HG02938 (cell line): ENCODE data around the gene ZC3HAV1.
A peak's percentile ranks its signal among the peaks of the same experiment; 100 is the strongest.
"Not testable (repeated sequence)": the region's sequence is repeated elsewhere in the genome, so short reads cannot be mapped to it uniquely, and the experiment has no call there.

Experiments used
- ATAC-seq: cut with Tn5 transposase; IDR thresholded peaks from one replicate; pipeline ENCODE4 v1.9.1; 2021; ENCODE audit warnings: mild to moderate bottlenecking, moderate library complexity; ENCODE audit not compliant: unreplicated experiment

Gene ZC3HAV1

DNA sequence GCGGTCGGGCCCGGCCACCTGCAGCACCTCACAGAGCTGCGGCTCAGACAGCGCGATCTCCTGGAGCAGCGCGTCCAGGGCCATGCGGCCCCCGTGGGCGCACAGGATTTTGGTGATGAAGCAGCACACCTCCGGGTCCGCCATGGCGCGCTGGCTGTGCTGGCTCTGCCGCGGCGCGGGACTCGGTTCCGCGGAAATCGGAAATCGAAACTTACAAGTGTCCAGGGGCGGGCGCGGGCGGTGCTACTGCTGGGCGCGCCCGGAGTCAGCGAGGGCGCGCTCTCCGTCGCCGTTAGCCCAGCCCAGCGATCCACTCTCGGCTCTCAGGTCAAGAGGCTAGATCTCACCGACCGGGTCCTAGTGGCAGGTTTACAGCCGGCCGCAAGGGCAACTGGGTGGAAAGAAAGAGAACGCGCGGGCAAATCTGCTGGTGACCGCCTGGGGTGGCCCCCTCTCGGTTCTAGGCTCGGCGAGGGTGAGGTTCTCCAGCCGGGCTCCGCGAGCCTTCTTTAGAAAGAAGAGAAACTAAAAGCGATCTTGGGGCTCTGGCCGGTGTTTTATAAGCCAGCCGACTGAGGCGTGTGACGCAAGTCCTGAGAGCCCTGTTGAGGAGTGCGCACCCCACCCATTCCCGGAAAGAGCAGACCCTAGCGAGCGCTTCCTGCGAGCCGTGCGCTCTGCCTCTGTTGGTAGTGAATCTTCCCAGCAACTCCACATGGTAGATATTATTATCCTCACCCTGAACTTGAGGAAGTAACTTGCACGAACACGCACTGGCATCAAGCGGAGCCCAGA is at the start of gene ZC3HAV1:
Gene ZC3HAV1 (minus strand): TSS at position 533 of the 795 bp plus-strand sequence. CDS start 389 bp downstream, at position 144.
- peak; percentile 67 for ATAC-seq

DNA sequence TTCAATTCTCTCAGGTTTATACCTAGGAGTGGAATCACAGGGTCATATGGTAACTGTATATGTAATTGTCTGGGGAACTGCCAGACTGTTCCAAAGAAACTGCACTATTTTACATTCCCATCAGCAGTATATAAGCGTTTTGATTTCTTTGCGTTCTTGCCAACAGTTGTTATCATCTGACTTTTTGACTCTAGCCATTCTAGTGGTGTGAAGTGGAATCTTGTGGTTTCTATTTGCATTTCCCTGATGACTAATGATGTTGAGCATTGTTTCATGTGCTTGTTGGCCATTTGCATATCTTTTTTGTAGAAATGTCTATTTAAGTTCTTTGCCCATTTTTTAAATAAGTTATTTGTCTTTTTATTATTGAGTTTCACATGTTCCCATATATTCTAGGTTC is 44.3 kb upstream of the ZC3HAV1 start:
- no peak for ATAC-seq

DNA sequence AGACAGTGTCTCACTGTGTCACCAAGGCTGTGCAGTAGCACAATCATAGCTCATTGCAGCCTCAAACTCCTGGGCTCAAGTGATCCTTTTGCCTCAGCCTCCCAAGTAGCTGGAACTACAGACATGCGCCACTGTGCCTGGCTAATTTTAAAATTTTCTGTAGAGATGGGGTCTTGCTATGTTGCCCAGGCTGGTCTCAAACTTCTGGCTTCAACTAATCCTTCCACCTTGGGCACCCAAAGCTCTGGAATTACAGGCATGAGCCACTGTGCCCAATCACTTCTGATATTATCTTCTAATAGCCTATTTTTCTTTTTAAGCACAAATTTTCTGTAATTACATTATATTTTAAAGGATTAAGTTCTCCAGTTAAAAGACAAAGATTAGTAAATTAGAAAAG is 42.6 kb upstream of the ZC3HAV1 start:
- no peak for ATAC-seq

DNA sequence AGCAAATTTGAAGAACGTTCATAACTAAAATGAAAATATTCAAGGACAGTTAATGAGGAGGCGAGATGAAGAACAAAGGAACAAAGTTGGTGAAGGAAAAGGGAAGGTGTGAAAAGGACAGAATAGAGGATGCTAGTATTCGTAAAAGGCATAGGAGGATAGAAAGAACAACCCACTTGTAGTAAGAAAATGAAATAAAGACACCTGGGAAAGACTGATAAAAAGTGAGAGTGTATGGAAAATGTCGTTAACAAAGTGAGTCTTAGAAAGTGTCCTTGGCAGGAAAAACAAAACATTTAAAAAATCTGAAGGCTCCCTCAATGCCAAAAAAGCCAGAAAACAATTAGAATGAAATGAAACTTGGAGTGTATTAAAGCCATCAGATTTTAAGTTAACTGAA is 29.6 kb upstream of the ZC3HAV1 start:
- no peak for ATAC-seq

DNA sequence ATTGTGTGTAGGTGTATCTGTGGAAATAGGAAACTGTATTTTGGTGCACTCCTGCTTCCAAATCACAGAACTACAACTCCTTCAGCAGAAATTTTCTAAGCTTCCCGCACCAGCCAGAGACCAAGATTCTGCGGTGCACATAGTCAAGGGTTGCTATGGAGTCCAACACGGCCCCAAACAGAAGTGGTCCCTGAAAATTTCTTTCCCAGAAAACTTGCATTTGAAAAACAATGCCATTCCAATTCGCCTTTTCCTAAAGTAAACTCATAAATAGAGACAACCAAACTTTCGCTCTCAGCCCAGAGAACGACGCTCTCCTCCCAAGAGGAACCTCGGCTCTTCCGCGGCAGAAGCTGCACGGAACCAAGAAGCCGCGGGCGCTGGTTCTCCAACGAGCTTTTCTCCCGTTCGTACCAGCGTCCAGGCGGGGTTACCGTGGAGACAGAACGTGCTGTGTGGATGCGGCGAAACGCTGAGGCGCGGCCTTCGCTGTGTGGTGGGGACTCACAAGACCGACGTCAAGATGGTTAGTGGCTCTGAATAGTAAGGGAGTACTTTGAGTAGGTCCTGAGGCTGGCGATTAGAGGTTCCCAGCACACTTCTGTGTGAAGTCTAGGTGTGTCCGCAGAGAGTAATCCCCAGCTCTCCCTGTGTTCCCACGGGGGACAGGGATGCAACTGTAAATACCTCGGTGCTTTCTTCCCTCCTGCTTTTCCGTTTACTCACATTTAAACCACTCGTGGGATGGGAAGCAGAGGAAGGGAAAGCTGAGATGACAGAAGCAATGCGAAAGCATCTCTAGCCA is 24.0 kb upstream of the ZC3HAV1 start:
- ATAC-seq = peak; percentile 94

DNA sequence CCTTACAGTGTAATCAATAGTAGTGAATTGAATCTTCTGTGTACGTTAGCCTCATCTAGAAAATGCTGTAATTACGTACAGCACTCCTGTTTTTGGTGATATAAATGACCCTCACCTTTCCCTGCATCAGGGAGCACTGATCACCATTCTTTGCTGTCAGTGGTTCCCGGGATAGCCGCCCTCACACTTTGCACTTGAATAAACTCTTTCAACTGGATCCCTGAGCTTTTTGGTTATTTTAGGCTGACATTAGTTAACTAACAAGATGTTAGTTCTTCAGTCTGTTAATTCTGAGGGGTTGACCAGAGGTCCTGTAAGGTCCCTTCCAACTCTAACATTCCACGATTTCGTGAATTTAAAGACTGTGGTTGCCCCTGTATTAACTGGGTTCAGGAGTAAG is 23.4 kb upstream of the ZC3HAV1 start:
- ATAC-seq = no peak

DNA sequence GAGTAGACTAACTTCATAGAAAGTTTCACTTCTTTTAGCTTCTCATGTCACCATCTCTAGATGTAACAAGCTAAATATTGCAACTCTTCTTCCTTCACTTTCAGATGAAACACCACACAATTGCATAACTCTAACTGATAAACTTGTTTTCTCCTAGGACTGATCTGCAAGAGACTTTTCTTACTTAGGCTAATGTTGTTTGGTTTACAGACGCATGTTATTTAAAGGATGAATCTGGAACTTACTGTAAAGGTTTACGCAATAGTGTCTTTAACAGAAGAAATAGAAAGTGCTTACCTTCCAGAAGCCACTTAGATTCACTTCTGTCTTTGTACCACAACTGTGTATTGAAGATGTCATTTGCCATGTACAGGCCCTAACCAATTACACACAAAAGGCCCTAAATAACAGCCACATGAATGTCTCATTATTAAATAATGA is 22.1 kb upstream of the ZC3HAV1 start:
- ATAC-seq = no peak

DNA sequence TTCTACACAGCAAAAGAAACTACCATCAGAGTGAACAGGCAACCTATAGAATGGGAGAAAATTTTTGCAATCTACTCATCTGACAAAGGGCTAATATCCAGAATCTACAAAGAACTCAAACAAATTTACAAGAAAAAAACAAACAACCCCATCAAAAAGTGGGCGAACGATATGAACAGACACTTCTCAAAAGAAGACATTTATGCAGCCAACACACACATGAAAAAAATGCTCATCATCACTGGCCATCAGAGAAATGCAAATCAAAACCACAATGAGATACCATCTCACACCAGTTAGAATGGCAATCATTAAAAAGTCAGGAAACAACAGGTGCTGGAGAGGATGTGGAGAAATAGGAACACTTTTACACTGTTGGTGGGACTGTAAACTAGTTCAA is 20.3 kb upstream of the ZC3HAV1 start:
- not testable (repeated sequence) for ATAC-seq

DNA sequence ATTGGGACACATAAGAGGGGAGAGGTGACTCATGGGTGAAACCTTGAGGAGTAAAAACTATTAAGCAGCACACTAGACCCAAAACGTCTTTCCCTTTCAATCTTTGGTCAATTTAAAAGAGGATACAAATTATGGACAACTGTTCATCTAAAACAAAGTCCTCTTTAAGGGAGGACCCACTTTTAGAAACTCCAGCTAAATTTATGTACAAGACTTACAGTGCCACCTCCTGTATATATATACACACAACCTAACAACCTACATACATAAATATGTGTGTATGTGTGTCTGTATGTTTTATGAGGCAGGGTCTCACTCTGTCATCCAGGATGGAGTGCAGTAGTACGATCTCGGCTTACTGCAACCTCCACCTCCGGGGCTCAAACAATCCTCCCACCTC is 18.1 kb upstream of the ZC3HAV1 start:
- no peak for ATAC-seq

DNA sequence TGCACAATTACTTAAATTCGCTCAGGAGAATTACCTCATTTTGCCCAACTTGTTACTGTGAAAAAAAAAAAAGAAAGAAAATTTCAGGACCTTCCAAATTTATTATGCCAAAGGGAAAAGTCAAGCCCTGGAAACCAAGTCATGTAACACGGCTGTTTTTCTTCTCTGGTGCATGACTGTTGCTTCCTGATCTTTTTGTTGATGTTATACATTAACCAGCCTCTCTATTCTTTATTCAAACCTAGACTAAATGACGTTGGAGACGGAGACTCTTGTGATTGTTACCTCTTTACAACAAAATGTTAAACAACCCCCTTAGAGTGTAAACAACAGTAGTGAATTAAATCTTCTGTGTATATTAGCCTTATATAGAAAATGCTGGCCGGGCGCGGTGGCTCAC is 16.1 kb upstream of the ZC3HAV1 start:
- ATAC-seq = no peak

DNA sequence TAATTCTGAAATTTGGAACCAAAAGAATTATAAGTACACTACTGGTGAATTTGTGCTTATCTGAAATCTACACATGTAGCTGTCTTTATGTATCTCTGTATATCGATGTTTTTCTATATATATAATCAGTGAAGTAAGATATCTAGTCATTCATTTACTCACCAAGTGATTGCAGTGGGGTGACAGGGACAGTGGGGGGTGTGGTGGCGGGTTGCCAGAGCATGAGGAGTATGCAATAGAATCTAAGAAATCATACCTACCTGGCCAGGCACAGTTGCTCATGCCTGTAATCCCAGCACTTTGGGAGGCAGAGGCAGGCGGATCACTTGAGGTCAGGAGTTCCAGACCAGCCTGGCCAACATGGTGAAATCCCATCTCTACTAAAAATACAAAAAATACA is 15.5 kb upstream of the ZC3HAV1 start:
- ATAC-seq = not testable (repeated sequence)

DNA sequence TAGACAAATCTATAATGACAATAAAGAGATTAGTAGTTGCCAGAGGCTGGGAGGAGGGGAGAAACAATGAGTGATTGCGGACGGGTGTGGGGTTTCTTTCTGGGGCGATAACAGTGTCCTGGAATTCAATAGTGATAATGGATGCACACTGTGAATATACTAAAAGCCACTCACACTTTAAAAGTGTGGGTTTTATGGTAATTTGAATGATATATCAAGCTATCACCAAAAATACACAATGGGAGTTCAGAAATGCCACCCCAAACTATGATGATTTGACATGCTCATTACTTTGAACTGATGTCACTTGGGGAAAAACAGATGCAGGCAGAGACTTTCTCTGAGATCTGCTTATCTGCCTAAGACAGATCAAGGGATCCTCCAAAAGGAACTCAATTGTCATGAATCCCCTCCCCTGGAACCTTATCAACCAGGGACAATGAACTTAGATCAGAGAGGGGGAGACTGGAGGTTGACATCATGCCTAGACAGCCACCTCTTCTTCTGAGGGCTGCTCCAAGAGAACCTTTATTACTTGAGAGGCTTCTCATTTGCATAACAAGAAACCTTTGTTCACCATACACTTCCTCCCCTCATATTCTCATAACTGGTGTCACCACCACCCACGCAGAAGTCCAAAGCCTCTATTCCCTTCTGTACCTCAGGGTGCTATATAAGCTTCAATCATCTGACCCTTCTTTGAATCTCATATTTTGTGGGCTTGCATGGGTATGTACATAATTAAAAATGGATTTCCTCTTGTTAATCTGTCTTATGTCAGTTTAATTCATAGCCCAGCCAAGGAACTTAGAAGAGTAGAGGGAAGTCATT is 14.8 kb upstream of the ZC3HAV1 start:
- peak; percentile 76 for ATAC-seq

DNA sequence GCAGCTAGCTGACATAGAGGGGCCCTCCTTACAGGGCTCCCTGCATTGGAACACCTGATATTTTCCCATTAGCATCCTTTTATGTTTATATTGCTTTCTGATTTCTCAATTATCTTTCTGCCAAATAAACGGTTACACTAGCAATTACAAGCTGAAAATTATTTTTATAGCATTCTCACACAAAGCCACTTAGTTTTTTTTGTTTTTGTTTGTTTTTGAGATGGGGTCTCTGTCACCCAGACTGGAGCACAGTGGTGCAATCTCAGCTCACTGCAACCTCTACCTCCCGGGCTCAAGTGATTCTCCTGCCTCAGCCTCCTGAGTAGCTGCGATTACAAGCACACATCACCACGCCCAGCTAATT is 9.9 kb upstream of the ZC3HAV1 start:
- no peak for ATAC-seq

DNA sequence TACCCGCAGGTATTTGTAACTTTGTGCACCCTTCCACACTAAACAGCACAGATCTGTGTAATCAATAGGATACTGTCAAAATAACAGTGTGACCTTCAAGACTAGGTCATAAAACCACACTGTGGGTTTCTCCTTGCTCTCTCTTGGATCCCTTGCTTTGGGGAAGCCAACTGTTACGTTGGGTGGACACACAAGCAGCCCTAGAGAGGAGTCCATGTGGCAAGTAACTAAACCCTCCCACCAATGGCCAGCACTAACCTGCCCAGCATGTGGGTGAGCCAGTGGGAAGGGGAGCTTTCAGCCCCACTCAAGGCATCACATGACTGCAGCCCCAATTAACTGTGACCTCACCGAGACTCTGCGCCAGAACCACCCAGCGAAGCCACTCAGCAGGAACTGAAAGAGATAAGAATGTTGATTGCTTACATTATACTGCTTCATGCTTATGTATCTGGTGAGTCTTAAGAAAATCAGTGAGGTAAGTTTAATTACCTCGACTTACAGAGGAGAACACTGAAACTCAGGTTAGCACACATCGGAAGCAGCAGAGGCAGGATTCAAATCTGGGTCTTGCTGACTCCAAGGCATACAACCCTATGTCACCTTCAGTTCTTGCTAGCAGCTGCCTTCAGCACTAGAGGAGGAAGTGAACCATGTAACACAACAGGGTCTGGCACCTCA is 9.4 kb upstream of the ZC3HAV1 start:
- ATAC-seq = peak; percentile 85

DNA sequence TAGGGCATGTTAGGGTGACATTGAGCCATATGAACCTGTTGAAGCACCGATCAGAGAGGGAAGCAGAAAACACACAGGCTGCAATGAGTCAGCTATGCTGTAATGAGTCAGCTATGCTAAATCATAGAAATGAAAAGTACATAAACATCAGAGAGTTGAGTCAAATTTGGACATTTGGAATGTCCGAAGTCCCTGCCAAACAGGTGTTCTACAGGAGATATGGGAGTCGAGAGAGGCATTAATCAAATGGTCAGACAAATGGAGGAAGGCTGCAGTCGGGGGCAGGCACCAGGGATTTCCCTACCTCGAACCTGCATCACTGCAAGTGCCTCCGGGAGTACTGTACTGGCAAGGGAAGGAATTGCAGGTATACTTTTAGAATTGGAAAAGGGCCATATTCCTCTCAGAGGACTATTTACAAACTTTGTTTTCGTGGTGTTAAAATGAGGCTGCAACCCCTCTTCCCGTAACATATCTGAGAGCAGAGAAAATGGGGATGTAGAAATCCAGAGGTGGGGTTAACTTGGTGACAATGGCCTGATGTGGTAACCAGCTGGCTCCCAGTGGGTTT is 8.8 kb upstream of the ZC3HAV1 start:
- peak; percentile 78 for ATAC-seq

DNA sequence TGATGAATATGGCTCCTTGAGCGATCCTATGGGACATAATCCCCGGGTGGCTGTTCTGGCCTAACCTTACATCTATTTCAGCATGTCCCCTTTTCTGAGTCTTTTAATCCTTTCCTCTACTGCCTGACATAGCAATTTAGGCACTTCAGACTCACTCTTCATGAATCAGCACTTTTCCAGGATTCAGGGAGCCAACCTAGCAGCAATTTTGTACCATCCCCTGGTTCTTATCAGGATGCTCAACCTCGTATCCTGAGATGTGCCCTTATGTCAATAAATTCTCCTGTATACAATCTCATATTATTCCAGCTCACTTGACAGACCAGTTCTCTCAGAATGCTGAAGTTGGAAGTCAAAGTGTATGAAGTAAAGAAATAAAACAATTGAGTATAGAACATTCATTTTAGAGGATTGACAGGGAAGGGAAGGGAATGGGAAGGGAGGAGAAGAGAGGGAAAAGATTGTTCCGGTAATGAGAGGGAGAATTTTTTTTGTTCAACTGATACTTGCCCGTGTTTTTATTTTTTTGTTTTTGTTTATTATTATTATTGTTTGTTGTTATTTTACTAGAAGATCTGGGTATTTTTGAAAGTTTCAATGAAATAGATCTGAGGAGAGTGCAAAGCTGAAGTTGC is 8.2 kb upstream of the ZC3HAV1 start:
- no peak for ATAC-seq

DNA sequence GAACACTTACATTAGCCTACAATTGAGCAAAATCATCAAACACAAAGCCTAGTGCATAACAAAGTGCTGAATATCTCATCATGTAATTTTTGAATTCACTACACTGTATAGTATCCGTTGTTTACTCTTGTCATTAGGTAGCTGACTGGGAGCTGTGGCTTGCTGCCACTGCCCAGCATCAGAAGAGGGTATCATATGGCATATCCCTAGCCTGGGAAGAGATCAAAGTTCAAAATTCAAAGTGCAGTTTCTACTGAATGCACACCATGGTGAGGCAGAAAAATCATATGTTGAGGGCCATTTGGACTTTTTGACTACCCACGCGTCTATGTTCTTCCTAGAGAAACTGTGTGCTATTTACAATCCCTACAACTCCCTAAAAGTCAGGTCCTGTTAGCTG is 7.5 kb upstream of the ZC3HAV1 start:
- ATAC-seq = no peak

DNA sequence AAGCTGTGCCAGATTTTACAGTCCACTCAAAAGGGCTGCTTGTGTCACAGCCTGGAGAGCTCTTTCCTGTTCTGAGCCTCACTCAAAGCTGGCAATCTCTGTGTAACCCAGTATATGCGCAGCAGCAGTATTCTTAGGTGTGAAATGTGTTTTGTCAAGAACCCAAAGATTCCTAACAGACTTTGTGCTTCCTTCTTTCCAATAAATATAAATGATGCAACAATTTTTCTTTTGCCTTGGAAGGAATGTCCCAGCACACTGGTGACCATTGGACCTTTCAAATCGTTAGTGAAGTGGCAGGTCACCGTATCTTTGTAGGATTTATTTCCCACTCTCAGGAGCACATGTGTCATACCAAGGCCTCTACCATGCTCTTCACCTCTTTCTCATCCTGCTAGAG is 5.6 kb upstream of the ZC3HAV1 start:
- no peak for ATAC-seq

DNA sequence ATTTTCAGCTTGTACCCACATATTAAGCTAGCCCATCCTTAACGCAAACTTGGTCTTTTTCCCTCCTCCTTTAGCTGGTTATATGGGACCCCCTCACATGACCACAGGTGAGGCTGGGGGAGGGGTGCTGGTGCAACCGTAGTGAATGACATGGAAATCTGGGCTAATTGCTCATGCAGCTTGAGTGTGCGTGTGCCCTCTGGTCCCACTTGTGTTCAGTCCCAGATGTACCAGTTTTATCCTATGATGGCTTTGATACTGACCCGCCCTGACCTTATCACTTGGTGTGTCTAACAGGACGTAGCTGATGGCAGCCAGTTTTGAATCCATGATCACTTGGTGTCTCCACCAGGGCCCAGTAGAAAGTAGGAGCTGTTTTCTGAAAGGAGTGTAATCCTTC is 5.1 kb upstream of the ZC3HAV1 start:
- no peak for ATAC-seq

DNA sequence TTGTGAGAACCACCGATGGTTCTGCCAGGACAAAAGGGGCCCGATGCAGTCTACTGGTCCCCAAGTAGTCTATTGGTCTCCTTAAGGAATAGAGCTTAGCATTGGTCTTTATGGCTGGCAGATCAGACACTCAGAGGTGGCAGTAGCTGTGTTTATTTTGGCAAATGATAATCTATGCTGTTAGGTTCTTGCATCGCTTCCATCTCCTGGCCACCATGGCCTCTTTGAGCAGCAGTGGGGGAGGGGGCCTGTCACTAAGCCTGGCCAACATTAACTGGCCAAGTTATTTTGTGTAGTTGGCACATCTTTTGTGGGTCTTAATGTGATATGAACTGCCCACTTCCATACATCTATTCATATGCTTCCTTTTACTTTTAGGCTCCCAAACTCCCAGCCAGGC is 4.5 kb upstream of the ZC3HAV1 start:
- ATAC-seq = no peak
